ENCODE data around the gene DNAJC8.

Gene DNAJC8

GRCh38 chr1:28249866-28250295, 17.1 kb upstream of the DNAJC8 start:
- in situ Hi-C loops (cut with MboI; ENCODE audit: low sequenced_read_pairs): no loop called here

- in situ Hi-C loops (cut with MboI; ENCODE audit: low sequenced_read_pairs): no loop called here
These were observed 16.4 kb upstream of the DNAJC8 start for GRCh38 chr1:28249013-28249865.

- in situ Hi-C loops (cut with MboI; ENCODE audit: low sequenced_read_pairs): no loop called here
These were observed 15.6 kb upstream of the DNAJC8 start for GRCh38 chr1:28248273-28249012.

DNA sequence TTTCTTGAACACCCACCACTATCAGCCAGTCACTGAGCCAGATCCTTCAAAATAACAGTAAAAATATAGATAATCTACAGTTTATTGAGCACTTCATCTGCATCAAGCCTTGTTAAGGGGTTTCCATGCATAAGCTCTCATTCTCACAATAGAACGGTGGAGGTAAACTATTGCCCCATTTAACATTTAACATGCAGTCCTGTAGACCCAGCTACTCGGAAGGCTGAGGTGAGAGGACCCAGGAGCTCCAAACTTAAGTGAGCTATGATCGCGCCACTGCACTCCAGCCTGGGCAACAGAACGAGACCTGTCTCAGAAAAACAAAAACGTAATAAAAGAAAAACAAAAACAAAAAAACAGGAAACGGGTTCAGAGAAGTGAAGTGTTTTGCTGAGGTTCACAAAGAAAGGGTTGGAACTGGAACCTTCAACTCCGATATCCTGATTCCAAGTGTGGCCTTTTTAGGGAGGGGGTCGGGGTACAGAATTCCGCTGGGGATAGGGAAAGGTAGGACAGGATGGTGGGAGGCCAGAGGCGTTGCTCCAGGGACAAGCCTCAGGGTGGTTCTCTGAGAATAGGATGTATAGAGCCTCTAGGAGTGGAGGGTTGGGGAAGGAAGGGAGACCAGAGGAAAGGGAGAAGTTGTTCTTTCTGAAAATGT, 14.9 kb upstream of the DNAJC8 start:
- in situ Hi-C loops (cut with MboI; ENCODE audit: low sequenced_read_pairs): no loop called here

- in situ Hi-C loops (cut with MboI; ENCODE audit: low sequenced_read_pairs): no loop called here
These were observed 13.6 kb upstream of the DNAJC8 start for GRCh38 chr1:28246427-28246832.

DNA sequence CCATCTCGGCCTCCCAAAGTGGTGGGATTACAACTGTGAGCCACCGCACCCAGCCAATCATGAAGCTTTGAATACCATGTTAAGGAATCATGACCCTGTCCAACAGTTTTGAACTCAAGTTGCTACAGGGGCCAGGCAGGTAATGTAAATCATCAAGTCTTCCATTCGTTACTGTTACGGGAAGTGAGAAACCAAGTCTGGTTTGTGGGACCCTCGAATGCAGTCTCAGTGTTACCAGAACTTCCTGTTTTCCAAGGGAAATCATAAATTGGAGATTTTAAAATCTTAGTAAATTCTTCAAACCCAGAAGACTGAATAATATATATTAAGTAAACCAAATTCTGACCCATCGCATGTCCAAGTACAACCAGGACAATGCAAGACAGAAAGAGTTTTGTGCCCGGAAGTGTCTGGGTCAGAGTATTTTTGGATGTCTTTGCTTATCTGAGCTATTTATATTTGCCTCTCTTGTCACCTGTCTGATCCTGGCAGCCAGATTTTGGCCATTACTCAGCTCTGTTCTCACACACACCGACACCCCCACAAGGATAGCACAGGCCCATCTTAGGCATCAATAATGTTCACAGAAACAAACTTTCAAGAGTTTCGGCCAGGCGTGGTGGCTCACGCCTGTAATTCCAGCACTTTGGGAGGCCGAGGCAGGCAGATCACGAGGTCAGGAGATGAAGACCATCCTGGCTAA, 11.9 kb upstream of the DNAJC8 start:
- in situ Hi-C loops (cut with MboI; ENCODE audit: low sequenced_read_pairs): no loop called here

DNA sequence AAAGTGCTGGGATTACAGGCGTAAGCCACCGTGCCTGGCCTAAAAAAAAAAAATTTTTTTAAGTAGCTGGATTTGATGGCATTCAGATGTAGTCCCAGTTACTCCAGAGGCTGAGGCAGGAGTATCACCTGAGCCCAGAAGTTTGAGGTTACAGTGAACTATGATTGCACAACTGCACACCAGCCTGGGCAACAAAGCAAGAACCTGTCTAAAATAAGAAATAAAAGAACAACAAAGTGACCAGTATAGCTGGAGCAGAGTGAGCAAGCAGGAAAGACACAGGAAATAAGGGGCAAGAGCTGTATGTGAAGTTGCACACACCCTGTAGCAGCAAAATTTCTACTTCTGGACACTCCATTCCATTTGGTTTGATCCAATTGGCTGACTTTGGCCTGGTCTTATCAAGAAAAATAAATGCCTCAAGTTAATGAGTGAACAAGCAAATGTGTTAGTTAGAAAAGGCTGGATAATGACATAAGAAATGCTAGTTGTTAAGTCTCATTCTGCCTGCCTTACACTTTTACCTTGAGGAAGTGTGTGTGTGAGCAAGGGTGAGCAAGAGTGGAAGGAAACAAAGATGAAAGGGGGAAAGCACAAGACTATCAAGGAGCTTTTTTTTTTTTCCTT, 11.0 kb upstream of the DNAJC8 start:
- in situ Hi-C loops (cut with MboI; ENCODE audit: low sequenced_read_pairs): no loop called here

DNA sequence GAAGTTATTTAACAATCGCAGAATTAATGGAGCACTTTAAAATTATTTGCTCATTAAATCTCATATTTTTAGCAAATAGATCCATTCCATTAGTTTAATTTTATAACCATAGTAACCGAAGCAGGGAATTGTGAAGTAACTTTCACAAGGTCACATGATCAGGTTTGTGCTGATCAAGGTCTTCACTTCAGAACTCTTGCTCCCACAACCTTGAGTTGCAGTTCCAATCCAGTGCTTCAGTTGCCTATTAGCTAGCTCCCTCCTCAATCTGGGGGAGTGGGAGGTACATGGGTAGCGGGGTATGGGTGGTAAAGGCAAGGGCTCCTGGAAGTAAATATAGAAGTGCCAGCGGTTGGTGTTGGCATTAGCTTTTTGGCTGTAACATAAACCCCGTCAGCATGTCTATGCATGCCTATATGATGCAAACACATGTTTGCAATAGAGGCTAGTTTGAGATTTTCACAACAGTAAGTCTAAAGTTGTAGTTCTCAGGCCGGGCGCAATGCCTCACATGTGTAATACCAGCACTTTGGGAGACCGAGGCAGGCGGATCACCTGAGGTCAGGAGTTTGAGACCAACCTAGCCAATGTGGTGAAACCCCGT, 8.9 kb upstream of the DNAJC8 start:
- in situ Hi-C loops (cut with MboI; ENCODE audit: low sequenced_read_pairs): no loop called here

- in situ Hi-C loops (cut with MboI; ENCODE audit: low sequenced_read_pairs): no loop called here
These were observed 7.2 kb upstream of the DNAJC8 start for GRCh38 chr1:28240024-28240423.

- in situ Hi-C loops (cut with MboI; ENCODE audit: low sequenced_read_pairs): no loop called here
These were observed 6.2 kb upstream of the DNAJC8 start for GRCh38 chr1:28239004-28239403.

DNA sequence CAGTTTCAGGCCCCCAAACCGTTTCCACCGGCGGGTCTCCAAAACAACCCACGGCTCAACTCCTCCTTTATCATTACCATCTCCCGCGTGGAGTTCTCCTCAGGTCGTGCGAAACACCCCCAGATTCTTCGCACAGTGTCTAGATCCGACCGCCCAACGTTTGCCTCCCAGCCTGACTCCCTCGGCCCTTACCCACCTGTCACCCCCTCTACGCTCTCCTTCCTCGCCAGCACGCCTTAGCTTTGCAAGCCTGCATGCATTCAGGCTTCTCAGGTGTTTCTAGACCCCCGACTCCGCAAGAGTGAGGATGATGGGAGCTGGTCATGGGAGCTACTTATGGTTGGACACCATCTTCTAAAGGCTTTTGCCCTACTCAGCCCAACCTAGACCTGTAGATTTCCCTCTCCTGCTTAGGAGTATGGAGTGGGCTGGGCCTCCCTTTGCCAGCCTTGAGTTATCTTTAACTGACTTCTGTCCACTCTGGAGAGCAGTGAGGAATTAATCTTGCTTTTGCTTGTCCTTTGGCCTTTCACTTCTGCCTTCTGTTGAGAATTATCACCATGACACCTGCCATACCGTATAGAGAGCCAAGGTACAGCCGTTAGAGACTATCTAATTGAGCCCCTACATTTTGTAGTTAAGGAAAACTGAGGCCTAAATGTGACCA, 4.0 kb upstream of the DNAJC8 start:
- in situ Hi-C loops (cut with MboI; ENCODE audit: low sequenced_read_pairs): no loop called here

DNA sequence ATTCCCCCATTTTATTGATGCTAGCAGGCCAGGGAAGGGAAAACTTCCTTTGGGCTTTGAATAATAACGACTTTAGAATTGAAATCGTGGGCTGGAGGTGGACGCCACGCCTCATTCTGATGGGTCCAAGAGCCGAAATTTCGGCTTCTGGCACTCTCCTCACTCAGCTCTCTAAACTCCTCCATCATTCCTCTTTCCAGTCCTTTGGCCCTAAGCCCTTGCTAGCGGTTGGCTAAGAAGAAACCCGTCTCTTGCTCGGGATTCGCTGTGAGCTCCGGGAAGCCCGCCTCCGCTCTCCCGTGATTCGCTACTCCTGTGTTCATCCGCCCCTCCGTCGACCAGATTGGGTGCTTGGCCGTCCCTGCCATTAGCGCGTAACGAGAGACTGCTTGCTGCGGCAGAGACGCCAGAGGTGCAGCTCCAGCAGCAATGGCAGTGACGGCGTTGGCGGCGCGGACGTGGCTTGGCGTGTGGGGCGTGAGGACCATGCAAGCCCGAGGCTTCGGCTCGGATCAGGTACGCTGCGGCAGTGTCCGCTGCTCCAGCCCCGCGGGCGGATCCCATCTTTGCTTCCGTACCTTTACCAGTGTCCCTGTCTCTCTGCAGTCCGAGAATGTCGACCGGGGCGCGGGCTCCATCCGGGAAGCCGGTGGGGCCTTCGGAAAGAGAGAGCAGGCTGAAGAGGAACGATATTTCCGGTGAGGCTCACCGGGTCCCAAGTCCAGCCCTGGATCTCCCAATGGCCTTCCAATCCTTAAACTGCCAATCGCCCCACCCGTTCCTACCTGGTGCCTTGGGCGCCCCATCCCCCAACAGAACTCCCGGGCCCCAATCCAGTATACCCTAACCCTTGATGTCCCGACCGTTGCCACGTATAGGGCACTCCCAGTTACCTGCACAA, 3.2 kb upstream of the DNAJC8 start, which contains the start of gene ATP5IF1:
Gene ATP5IF1 (plus strand): TSS at position 370 of the 901 bp plus-strand sequence. CDS start 60 bp downstream, at position 430.
- in situ Hi-C loops (cut with MboI; ENCODE audit: low sequenced_read_pairs): no loop called here

GRCh38 chr1:28233264-28233606, 406 bp upstream of the DNAJC8 start:
- in situ Hi-C loops (cut with MboI; ENCODE audit: low sequenced_read_pairs): no loop called here

DNA sequence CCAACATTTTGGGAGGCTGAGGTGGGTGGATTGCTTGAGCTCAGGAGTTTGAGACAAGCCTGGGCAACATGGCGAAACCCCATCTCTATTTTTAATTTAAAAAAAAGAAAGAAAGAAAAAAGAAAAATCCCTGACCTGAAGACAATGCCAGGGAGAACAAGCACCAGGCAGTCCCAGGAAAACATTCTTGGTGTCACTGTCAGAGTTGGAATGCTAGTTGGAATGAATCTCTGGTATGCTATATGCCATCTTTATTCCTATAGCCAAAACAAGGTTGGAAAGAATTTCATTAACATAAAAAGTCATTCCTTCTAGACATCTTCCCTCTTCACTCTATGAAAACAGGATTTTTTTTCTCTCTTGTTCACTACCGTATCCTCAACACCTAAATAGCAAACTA, 2.8 kb downstream of the DNAJC8 start:
- in situ Hi-C loops (cut with MboI; ENCODE audit: low sequenced_read_pairs): no loop called here

- in situ Hi-C loops (cut with MboI; ENCODE audit: low sequenced_read_pairs): no loop called here
These were observed 3.7 kb downstream of the DNAJC8 start for GRCh38 chr1:28229089-28229488.

DNA sequence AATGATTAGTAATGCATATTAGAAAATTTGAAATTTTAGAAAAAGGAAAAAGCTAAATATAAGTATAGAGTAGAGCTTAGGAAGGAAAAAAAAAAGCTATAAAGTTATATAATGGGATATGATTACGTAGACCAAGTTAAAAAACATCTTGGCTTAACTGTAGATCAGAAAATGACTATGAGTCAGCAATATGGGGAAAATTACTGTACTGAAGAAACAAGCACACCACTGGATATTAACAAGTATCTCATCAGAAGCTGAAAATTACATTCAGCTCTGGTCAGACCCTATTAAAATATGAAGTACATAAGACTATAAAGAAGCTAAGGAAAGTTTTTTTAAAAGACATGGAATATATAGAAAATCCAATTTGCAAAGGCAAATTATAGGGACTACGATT, 19.5 kb downstream of the DNAJC8 start:
- in situ Hi-C loops (cut with MboI; ENCODE audit: low sequenced_read_pairs): loop anchor here (25.0 kb wide), 1 partner anchor 351 kb away; the partner anchor contains the start of gene THEMIS2

GRCh38 chr1:28209700-28210099, 23.1 kb downstream of the DNAJC8 start:
- in situ Hi-C loops (cut with MboI; ENCODE audit: low sequenced_read_pairs): loop anchor here (25.0 kb wide), 1 partner anchor 347 kb away; the partner anchor contains the start of gene THEMIS2

DNA sequence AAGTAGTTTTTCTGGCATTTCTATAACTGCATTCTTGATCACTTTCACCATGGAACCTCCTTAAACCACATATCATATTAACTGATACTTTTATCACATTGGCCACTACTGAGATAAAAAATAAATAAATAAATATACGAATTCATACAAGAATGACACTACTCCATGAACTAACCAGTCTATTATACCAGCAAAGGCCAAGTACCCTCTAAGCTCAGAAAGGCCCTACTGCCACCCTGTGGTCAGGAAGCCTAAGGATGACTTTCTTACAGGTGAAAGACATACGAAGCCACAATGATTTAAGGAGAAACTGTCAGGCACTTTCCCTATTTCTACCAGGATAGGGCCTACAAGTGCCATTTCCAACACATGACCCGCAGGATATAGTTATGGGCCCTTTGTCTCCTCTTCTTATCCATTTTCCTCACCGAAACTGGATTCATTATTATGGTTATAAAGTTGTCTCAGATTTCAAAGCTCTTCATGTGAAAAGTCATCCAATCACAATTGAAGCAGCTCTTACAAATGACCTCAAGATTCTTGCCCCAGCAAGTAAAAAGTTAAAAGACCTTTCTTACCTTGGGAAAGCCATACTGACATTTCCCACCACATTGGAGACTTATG, 23.9 kb downstream of the DNAJC8 start:
- in situ Hi-C loops (cut with MboI; ENCODE audit: low sequenced_read_pairs): loop anchor here (25.0 kb wide), 1 partner anchor 347 kb away; the partner anchor contains the start of gene THEMIS2

Measured in HL-60/S4 treated with retinoic acid at 250 ng/mL for 4 days and 3 days (cell line).